Measurements from ENCODE around the gene REPS1. TPM values are rescaled to one million over a fixed set of nuclear protein-coding genes. Genes with fewer than 3 reads are reported as not detected.

Gene REPS1
- total and polyA plus RNA-seq, 2 donors (not counting 1 experiment from before 2014, with no cell fraction given), result 38.1 to 57.1 TPM

- H3K4me2 ChIP-seq (replicated peaks; ENCODE audit: low read depth, low read length, poor library complexity, severe bottlenecking), result no peak overlapping the region
Measured at GRCh38 chr6:138973466-138974153, 14.4 kb downstream of the REPS1 start.

More at GRCh38 chr6:138973466-138974153, 14.4 kb downstream of the REPS1 start:
- Histone ChIP-seq H3K9me3 (ENCODE audit: control extremely low read depth in 1 of 3, control insufficient read depth in 2 of 3, insufficient read depth in 1 of 3, low read length in 2 of 3) (no peaks in the 10 kb centered on the region), H2AFZ (ENCODE audit: insufficient read depth, low read depth, low read length, poor library complexity, severe bottlenecking) (no peak overlapping the region), H3K9ac (ENCODE audit: low read length) (no peak overlapping the region), H3K4me3 (ENCODE audit: control extremely low read depth in 1 of 5, extremely low read depth in 1 of 5, insufficient read depth in 1 of 5, low read depth in 2 of 5, low read length in 4 of 5) (no peak overlapping the region), H3K79me2 (ENCODE audit: control insufficient read depth, insufficient read depth, low read length) (peaks cover 100% of the 10 kb centered on the region), H3K27me3 (replicated peaks in 1 of 4; ENCODE audit: control extremely low read depth in 1 of 4, control insufficient read depth in 3 of 4, insufficient read depth in 4 of 4, low read length in 3 of 4) (no peaks in the 10 kb centered on the region), H3K27ac (ENCODE audit: low read length in 2 of 2) (no peak overlapping the region), H3K4me1 (ENCODE audit: control insufficient read depth in 2 of 2, insufficient read depth in 2 of 2, low read length in 2 of 2) (peaks cover 6 to 19% of the 10 kb centered on the region in 2 donors), H3K36me3 (replicated peaks in 1 of 2; ENCODE audit: control extremely low read depth in 1 of 2, control insufficient read depth in 1 of 2, extremely low read depth in 1 of 2, insufficient read depth in 2 of 2, low read length in 1 of 2) (no peaks in the 10 kb centered on the region), H4K20me1 (ENCODE audit: control insufficient read depth, insufficient read depth, low read length, poor library complexity, severe bottlenecking) (peaks cover 68% of the 10 kb centered on the region)
- Mint-ChIP-seq H3K27ac (no peak overlapping the region), H3K4me1 (peaks cover 63% of the 10 kb centered on the region), H3K27me3 (no peaks in the 10 kb centered on the region), H3K4me3 (no peak overlapping the region), H3K9me3 (ENCODE audit: insufficient read depth) (no peaks in the 10 kb centered on the region)
- TF ChIP-seq CTCF (IDR thresholded peaks at IDR 0.05), result no peak
- TF ChIP-seq EZH2 (IDR thresholded peaks at IDR 0.05; ENCODE audit: borderline replicate concordance, insufficient read depth, low read depth, low read length, poor library complexity, severe bottlenecking), result no peak
- POLR2A ChIA-PET, result no interaction called here
- DNase-seq, result no peak
- intact Hi-C loops (cut with micrococcal nuclease), result no loop called here
- no peak for ATAC-seq (ENCODE audit: low read depth)
- CTCF ChIA-PET, result interaction anchor here (1.0 to 3.0 kb wide), 2 partner anchors 14 to 159 kb away, joined by 3 to 13 read pairs; partner anchors contain the start of gene REPS1
- no CpG with 5 or more reads among the region's 2 CpGs for WGBS (ENCODE audit: insufficient coverage)
